ENCODE measurements around the gene C4orf51.

GRCh38 chr4:145697332-145697731 lies 17.4 kb downstream of the C4orf51 start:
- TF ChIP-seq CTCF (conservative IDR thresholded peaks at IDR 0.05; ENCODE audit: low read depth, low read length): no peak
- TF ChIP-seq EZH2phosphoT487 (IDR thresholded peaks at IDR 0.05; ENCODE audit: borderline replicate concordance, low read length): no peak
- TF ChIP-seq EZH2 (IDR thresholded peaks at IDR 0.05; ENCODE audit: low read length, unreplicated experiment): no peak
